ENCODE results near the gene UFC1.

DNA sequence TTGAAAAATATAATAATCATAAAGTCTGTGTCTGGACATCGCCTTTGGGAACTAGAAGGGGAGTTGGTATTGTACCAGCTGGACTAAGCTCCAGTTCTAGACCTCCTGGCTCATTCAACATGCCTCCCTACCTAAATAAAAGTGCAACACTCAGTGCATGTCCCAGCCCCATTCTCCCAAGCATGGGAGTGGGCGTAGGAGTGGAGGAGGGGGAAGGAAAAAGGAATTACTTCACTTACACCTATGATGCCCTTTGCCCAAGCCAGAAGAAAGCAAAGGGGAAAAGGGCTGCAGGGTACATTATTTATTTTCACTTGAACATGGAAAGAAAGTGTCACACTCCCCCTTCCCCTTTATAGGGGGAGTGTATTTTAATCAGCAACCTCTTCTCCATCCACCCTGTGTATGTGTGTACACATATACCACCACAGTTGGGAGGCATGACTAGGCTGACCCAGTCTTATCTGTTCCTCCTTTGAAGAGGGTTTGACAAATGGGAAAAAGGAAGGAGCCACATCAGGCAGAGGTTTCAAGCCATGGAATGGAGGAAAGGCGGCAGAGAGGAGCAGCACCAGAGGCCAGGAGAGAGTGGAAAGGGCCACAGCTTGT is 32.6 kb upstream of the UFC1 start:
- TF ChIP-seq, protein P1, sequence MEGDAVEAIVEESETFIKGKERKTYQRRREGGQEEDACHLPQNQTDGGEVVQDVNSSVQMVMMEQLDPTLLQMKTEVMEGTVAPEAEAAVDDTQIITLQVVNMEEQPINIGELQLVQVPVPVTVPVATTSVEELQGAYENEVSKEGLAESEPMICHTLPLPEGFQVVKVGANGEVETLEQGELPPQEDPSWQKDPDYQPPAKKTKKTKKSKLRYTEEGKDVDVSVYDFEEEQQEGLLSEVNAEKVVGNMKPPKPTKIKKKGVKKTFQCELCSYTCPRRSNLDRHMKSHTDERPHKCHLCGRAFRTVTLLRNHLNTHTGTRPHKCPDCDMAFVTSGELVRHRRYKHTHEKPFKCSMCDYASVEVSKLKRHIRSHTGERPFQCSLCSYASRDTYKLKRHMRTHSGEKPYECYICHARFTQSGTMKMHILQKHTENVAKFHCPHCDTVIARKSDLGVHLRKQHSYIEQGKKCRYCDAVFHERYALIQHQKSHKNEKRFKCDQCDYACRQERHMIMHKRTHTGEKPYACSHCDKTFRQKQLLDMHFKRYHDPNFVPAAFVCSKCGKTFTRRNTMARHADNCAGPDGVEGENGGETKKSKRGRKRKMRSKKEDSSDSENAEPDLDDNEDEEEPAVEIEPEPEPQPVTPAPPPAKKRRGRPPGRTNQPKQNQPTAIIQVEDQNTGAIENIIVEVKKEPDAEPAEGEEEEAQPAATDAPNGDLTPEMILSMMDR (conservative IDR thresholded peaks at IDR 0.05; ENCODE audit: low read depth in 2 of 2), result no peak
- TF ChIP-seq EZH2 (IDR thresholded peaks at IDR 0.05; ENCODE audit: low read depth, unreplicated experiment), result no peak
- TF ChIP-seq POLR2AphosphoS5 (IDR thresholded peaks at IDR 0.05; ENCODE audit: low read depth), result no peak
- TF ChIP-seq JUNB (IDR thresholded peaks at IDR 0.05; ENCODE audit: unreplicated experiment), result no peak
- TF ChIP-seq CREB1 (CRISPR knock-in tag; IDR thresholded peaks at IDR 0.05; ENCODE audit: low read depth), result no peak
- TF ChIP-seq EZH2phosphoT487 (IDR thresholded peaks at IDR 0.05; ENCODE audit: unreplicated experiment), result no peak
- TF ChIP-seq, protein P2, sequence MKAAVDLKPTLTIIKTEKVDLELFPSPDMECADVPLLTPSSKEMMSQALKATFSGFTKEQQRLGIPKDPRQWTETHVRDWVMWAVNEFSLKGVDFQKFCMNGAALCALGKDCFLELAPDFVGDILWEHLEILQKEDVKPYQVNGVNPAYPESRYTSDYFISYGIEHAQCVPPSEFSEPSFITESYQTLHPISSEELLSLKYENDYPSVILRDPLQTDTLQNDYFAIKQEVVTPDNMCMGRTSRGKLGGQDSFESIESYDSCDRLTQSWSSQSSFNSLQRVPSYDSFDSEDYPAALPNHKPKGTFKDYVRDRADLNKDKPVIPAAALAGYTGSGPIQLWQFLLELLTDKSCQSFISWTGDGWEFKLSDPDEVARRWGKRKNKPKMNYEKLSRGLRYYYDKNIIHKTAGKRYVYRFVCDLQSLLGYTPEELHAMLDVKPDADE (IDR thresholded peaks at IDR 0.05), result no peak
- TF ChIP-seq ZNF114 (CRISPR knock-in tag; IDR thresholded peaks at IDR 0.05), result no peak
- TF ChIP-seq NANOG (IDR thresholded peaks at IDR 0.05; ENCODE audit: borderline replicate concordance), result no peak
- TF ChIP-seq, protein P3, sequence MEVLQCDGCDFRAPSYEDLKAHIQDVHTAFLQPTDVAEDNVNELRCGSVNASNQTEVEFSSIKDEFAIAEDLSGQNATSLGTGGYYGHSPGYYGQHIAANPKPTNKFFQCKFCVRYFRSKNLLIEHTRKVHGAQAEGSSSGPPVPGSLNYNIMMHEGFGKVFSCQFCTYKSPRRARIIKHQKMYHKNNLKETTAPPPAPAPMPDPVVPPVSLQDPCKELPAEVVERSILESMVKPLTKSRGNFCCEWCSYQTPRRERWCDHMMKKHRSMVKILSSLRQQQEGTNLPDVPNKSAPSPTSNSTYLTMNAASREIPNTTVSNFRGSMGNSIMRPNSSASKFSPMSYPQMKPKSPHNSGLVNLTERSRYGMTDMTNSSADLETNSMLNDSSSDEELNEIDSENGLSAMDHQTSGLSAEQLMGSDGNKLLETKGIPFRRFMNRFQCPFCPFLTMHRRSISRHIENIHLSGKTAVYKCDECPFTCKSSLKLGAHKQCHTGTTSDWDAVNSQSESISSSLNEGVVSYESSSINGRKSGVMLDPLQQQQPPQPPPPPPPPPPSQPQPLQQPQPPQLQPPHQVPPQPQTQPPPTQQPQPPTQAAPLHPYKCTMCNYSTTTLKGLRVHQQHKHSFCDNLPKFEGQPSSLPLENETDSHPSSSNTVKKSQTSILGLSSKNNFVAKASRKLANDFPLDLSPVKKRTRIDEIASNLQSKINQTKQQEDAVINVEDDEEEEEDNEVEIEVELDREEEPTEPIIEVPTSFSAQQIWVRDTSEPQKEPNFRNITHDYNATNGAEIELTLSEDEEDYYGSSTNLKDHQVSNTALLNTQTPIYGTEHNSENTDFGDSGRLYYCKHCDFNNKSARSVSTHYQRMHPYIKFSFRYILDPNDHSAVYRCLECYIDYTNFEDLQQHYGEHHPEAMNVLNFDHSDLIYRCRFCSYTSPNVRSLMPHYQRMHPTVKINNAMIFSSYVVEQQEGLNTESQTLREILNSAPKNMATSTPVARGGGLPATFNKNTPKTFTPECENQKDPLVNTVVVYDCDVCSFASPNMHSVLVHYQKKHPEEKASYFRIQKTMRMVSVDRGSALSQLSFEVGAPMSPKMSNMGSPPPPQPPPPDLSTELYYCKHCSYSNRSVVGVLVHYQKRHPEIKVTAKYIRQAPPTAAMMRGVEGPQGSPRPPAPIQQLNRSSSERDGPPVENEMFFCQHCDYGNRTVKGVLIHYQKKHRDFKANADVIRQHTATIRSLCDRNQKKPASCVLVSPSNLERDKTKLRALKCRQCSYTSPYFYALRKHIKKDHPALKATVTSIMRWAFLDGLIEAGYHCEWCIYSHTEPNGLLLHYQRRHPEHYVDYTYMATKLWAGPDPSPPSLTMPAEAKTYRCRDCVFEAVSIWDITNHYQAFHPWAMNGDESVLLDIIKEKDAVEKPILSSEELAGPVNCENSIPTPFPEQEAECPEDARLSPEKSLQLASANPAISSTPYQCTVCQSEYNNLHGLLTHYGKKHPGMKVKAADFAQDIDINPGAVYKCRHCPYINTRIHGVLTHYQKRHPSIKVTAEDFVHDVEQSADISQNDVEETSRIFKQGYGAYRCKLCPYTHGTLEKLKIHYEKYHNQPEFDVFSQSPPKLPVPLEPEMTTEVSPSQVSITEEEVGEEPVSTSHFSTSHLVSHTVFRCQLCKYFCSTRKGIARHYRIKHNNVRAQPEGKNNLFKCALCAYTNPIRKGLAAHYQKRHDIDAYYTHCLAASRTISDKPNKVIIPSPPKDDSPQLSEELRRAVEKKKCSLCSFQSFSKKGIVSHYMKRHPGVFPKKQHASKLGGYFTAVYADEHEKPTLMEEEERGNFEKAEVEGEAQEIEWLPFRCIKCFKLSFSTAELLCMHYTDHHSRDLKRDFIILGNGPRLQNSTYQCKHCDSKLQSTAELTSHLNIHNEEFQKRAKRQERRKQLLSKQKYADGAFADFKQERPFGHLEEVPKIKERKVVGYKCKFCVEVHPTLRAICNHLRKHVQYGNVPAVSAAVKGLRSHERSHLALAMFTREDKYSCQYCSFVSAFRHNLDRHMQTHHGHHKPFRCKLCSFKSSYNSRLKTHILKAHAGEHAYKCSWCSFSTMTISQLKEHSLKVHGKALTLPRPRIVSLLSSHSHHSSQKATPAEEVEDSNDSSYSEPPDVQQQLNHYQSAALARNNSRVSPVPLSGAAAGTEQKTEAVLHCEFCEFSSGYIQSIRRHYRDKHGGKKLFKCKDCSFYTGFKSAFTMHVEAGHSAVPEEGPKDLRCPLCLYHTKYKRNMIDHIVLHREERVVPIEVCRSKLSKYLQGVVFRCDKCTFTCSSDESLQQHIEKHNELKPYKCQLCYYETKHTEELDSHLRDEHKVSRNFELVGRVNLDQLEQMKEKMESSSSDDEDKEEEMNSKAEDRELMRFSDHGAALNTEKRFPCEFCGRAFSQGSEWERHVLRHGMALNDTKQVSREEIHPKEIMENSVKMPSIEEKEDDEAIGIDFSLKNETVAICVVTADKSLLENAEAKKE (CRISPR knock-in tag; IDR thresholded peaks at IDR 0.05), result no peak
- TF ChIP-seq ZNF331 (CRISPR knock-in tag; IDR thresholded peaks at IDR 0.05; ENCODE audit: low read depth), result no peak
